ENCODE measurements around the gene BDKRB1. TPM values are rescaled to one million over a fixed set of nuclear protein-coding genes. Genes with fewer than 3 reads are reported as not detected.

The BDKRB1 gene
- polyA plus RNA-seq, 3 donors: not detected

GRCh38 chr14:96279564-96279963 lies 23.6 kb downstream of the BDKRB1 start:
- no peaks in the 10 kb centered on the region for H3K4me1 Mint-ChIP-seq
- H4K20me1 ChIP-seq (ENCODE audit: insufficient read depth, low read length): no peaks in the 10 kb centered on the region
- no peak overlapping the region for H3K27ac Mint-ChIP-seq
- H2AFZ ChIP-seq (ENCODE audit: insufficient read depth, low read depth, low read length, poor library complexity, severe bottlenecking): no peak overlapping the region
- H3K4me3 Mint-ChIP-seq: no peak overlapping the region
- no peak overlapping the region for H3K4me2 ChIP-seq (replicated peaks; ENCODE audit: extremely low read depth, low read length, poor library complexity, severe bottlenecking)
- H3K9me3 Mint-ChIP-seq: peaks cover 4 to 14% (median 10%) of the 10 kb centered on the region in 7 donors
- H3K9ac ChIP-seq (ENCODE audit: insufficient read depth, low read length, poor library complexity, severe bottlenecking): no peak overlapping the region
- H3K4me3 ChIP-seq (replicated peaks in 1 of 3; ENCODE audit: low read depth in 2 of 3, low read length in 3 of 3): no peak overlapping the region
- no peak for TF ChIP-seq CTCF (IDR thresholded peaks at IDR 0.05)
- WGBS (ENCODE audit: insufficient coverage): 95% methylated on average over 6 of the region's 8 CpGs
- no peaks in the 10 kb centered on the region for H3K4me1 ChIP-seq (ENCODE audit: control insufficient read depth in 1 of 2, insufficient read depth in 2 of 2, low read length in 2 of 2)
- H3K27me3 ChIP-seq (ENCODE audit: control insufficient read depth in 2 of 2, insufficient read depth in 2 of 2, low read length in 2 of 2): no peaks in the 10 kb centered on the region
- H3K9me3 ChIP-seq (replicated peaks in 1 of 2; ENCODE audit: control insufficient read depth in 1 of 2, insufficient read depth in 1 of 2, low read length in 2 of 2): peaks cover 9 to 12% of the 10 kb centered on the region in 2 donors
- H3K79me2 ChIP-seq (ENCODE audit: insufficient read depth, low read length): no peaks in the 10 kb centered on the region
- H3K27ac ChIP-seq (ENCODE audit: low read depth in 1 of 2, low read length in 2 of 2): no peak overlapping the region
- peaks cover 0 to 1% (median 0%) of the 10 kb centered on the region in 3 donors for H3K27me3 Mint-ChIP-seq (ENCODE audit: low read depth in 3 of 3)
- intact Hi-C loops (cut with micrococcal nuclease): loop anchor here in 1 of 2 donors (10.0 kb wide), 2 partner anchors 175 to 715 kb away; no protein-coding TSS in a partner anchor
- peaks cover 9 to 16% of the 10 kb centered on the region in 2 donors for H3K36me3 Mint-ChIP-seq
- H3K36me3 ChIP-seq (replicated peaks in 1 of 2; ENCODE audit: control insufficient read depth in 1 of 2, insufficient read depth in 2 of 2, low read length in 2 of 2): peaks cover 8 to 22% of the 10 kb centered on the region in 2 donors
- DNase-seq: no peak

GRCh38 chr14:96280104-96280503 lies 24.1 kb downstream of the BDKRB1 start:
- WGBS (ENCODE audit: insufficient coverage): no CpG with 5 or more reads among the region's 2 CpGs
- Mint-ChIP-seq H3K27ac (no peak overlapping the region), H3K36me3 (peaks cover 13 to 20% of the 10 kb centered on the region in 2 donors), H3K4me1 (no peaks in the 10 kb centered on the region), H3K9me3 (peaks cover 4 to 14% (median 10%) of the 10 kb centered on the region in 7 donors), H3K27me3 (ENCODE audit: low read depth in 3 of 3) (no peaks in the 10 kb centered on the region), H3K4me3 (no peak overlapping the region)
- no peak for TF ChIP-seq CTCF (IDR thresholded peaks at IDR 0.05)
- Histone ChIP-seq H3K9ac (ENCODE audit: insufficient read depth, low read length, poor library complexity, severe bottlenecking) (no peak overlapping the region), H3K27me3 (ENCODE audit: control insufficient read depth in 2 of 2, insufficient read depth in 2 of 2, low read length in 2 of 2) (no peaks in the 10 kb centered on the region), H3K4me1 (ENCODE audit: control insufficient read depth in 1 of 2, insufficient read depth in 2 of 2, low read length in 2 of 2) (no peaks in the 10 kb centered on the region), H2AFZ (ENCODE audit: insufficient read depth, low read depth, low read length, poor library complexity, severe bottlenecking) (no peak overlapping the region), H3K4me3 (replicated peaks in 1 of 3; ENCODE audit: low read depth in 2 of 3, low read length in 3 of 3) (no peak overlapping the region), H3K36me3 (replicated peaks in 1 of 2; ENCODE audit: control insufficient read depth in 1 of 2, insufficient read depth in 2 of 2, low read length in 2 of 2) (peaks cover 14 to 28% of the 10 kb centered on the region in 2 donors), H4K20me1 (ENCODE audit: insufficient read depth, low read length) (no peaks in the 10 kb centered on the region), H3K79me2 (ENCODE audit: insufficient read depth, low read length) (no peaks in the 10 kb centered on the region), H3K4me2 (replicated peaks; ENCODE audit: extremely low read depth, low read length, poor library complexity, severe bottlenecking) (no peak overlapping the region), H3K9me3 (replicated peaks in 1 of 2; ENCODE audit: control insufficient read depth in 1 of 2, insufficient read depth in 1 of 2, low read length in 2 of 2) (peaks cover 9 to 12% of the 10 kb centered on the region in 2 donors), H3K27ac (ENCODE audit: low read depth in 1 of 2, low read length in 2 of 2) (no peak overlapping the region)
- no peak for DNase-seq
- intact Hi-C loops (cut with micrococcal nuclease): no loop called here
